ENCODE measurements around the gene TTC16. TPM values are rescaled to one million over a fixed set of nuclear protein-coding genes. Genes with fewer than 3 reads are reported as not detected.
A peak's percentile ranks its signal among the peaks of the same experiment; 100 is the strongest.

TTC16 gene
- total RNA-seq, 3 donors from 2014 or later, result under 0.01 to 0.59 (median 0.16) TPM

DNA sequence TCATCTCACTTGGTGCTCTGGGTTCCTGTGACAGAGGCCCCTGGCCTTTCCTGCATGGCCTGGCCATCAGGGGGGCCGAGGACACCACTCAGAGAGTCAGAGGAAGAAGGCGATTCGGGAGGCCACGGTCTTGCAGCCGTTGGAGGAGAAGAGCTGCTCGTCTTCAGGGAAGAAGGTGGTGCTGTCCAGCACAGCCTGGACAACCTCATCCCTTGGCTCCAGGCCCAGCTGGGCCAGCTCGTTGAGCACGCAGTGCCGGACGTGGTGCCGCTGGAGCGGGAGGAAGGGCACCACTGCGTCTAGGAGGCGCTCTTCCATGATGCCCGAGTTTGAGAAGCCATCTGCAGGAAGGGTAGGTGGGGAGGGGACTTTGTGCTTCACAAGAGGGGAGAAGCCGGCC is 16.1 kb downstream of the TTC16 start:
- Histone ChIP-seq H3K4me3 (no peak overlapping the region), H3K27ac (no peak overlapping the region), H3K9me3 (no peaks in the 10 kb centered on the region), H3K36me3 (no peaks in the 10 kb centered on the region), H3K27me3 (no peaks in the 10 kb centered on the region), H3K4me1 (peaks cover 0 to 5% of the 10 kb centered on the region in 2 donors)
- TF ChIP-seq POLR2AphosphoS5 (IDR thresholded peaks at IDR 0.05) (no peak), POLR2A (IDR thresholded peaks at IDR 0.05) (no peak)
- TF ChIP-seq, protein P1, sequence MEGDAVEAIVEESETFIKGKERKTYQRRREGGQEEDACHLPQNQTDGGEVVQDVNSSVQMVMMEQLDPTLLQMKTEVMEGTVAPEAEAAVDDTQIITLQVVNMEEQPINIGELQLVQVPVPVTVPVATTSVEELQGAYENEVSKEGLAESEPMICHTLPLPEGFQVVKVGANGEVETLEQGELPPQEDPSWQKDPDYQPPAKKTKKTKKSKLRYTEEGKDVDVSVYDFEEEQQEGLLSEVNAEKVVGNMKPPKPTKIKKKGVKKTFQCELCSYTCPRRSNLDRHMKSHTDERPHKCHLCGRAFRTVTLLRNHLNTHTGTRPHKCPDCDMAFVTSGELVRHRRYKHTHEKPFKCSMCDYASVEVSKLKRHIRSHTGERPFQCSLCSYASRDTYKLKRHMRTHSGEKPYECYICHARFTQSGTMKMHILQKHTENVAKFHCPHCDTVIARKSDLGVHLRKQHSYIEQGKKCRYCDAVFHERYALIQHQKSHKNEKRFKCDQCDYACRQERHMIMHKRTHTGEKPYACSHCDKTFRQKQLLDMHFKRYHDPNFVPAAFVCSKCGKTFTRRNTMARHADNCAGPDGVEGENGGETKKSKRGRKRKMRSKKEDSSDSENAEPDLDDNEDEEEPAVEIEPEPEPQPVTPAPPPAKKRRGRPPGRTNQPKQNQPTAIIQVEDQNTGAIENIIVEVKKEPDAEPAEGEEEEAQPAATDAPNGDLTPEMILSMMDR (IDR thresholded peaks at IDR 0.05), result no peak
- intact Hi-C loops (cut with DNase I; ENCODE audit: low total_unique reads), result loop anchor here (5.0 to 10.0 kb wide), 2 partner anchors 53 to 145 kb away; partner anchors contain the start of gene CDK9
- DNase-seq (ENCODE audit: low spot score in 2 of 2), result no peak

GRCh38 chr9:127732444-127732843 is 16.6 kb downstream of the TTC16 start:
- no peak for TF ChIP-seq POLR2A (IDR thresholded peaks at IDR 0.05)
- TF ChIP-seq, protein P1 (IDR thresholded peaks at IDR 0.05), result no peak
- no peak for TF ChIP-seq POLR2AphosphoS5 (IDR thresholded peaks at IDR 0.05)
- DNase-seq (ENCODE audit: low spot score in 2 of 2), result no peak
- Histone ChIP-seq H3K9me3 (no peaks in the 10 kb centered on the region), H3K27me3 (no peaks in the 10 kb centered on the region), H3K4me1 (peaks cover 0 to 5% of the 10 kb centered on the region in 2 donors), H3K36me3 (no peaks in the 10 kb centered on the region), H3K27ac (no peak overlapping the region), H3K4me3 (no peak overlapping the region)
- intact Hi-C loops (cut with DNase I; ENCODE audit: low total_unique reads), result loop anchor here (5.0 to 10.0 kb wide), 2 partner anchors 52 to 145 kb away; partner anchors contain the start of gene CDK9

DNA sequence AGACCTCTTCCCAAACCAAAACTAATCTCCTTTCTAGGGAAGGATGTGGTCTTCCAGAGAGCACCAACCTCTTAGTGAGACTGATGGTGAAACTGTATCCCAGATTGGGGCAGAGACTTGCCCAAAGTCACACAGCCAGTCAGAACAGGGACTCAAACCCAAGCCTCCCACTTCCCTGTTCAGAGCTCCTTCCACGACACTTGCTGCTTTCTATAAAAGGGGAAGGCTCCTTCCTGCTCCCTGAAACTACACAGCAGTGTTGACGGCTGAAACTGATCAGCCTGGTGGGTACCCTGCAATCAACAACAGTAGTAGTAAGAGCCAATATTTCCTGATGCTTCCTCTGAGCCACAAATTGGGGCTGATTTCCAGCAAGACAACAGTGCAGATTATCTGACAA is 17.7 kb downstream of the TTC16 start:
- Histone ChIP-seq H3K36me3 (no peaks in the 10 kb centered on the region), H3K27ac (no peak overlapping the region), H3K9me3 (no peaks in the 10 kb centered on the region), H3K27me3 (no peaks in the 10 kb centered on the region), H3K4me3 (no peak overlapping the region), H3K4me1 (peaks cover 0 to 5% of the 10 kb centered on the region in 2 donors)
- no peak for TF ChIP-seq POLR2A (IDR thresholded peaks at IDR 0.05)
- TF ChIP-seq POLR2AphosphoS5 (IDR thresholded peaks at IDR 0.05), result no peak
- TF ChIP-seq, protein P1 (IDR thresholded peaks at IDR 0.05), result no peak
- no peak for DNase-seq (ENCODE audit: low spot score in 2 of 2)
- intact Hi-C loops (cut with DNase I; ENCODE audit: low total_unique reads), result loop anchor here (5.0 to 10.0 kb wide), 2 partner anchors 51 to 146 kb away; partner anchors contain the start of gene CDK9

DNA sequence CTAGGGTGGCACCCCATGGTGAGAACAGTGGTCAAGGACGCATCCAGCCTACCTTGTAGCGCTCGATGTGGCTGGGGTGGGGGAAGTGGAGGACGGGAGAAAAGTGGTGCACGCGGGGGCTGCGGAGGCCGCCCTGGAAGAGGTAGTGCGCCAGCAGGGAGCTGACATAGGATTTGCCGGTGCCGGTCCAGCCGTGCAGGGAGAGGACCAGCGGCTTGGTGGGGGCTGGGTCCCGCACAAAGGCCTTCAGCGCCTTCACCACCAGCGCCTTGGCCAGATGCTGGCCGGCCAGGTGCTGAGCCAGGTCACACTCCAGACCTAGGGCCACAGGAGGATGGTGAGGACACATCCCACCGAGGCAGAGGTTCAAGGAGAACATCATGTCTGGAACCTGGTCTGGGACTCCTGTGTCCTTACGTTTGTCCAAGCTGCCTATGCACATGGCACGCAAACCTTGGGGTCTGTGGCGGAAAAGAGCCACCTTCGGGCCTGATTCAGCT is 18.4 kb downstream of the TTC16 start:
- Histone ChIP-seq H3K27me3 (no peaks in the 10 kb centered on the region), H3K36me3 (no peaks in the 10 kb centered on the region), H3K9me3 (no peaks in the 10 kb centered on the region), H3K27ac (peak overlapping the region; percentile 92 to 95), H3K4me3 (peak overlapping the region; percentile 75 to 82 (median 81)), H3K4me1 (peaks cover 0 to 5% of the 10 kb centered on the region in 2 donors)
- DNase-seq (ENCODE audit: low spot score in 2 of 2), result no peak
- intact Hi-C loops (cut with DNase I; ENCODE audit: low total_unique reads), result loop anchor here (5.0 to 10.0 kb wide), 2 partner anchors 51 to 147 kb away; partner anchors contain the start of gene CDK9
- TF ChIP-seq, protein P1 (IDR thresholded peaks at IDR 0.05), result no peak
- no peak for TF ChIP-seq POLR2AphosphoS5 (IDR thresholded peaks at IDR 0.05)
- no peak for TF ChIP-seq POLR2A (IDR thresholded peaks at IDR 0.05)

DNA sequence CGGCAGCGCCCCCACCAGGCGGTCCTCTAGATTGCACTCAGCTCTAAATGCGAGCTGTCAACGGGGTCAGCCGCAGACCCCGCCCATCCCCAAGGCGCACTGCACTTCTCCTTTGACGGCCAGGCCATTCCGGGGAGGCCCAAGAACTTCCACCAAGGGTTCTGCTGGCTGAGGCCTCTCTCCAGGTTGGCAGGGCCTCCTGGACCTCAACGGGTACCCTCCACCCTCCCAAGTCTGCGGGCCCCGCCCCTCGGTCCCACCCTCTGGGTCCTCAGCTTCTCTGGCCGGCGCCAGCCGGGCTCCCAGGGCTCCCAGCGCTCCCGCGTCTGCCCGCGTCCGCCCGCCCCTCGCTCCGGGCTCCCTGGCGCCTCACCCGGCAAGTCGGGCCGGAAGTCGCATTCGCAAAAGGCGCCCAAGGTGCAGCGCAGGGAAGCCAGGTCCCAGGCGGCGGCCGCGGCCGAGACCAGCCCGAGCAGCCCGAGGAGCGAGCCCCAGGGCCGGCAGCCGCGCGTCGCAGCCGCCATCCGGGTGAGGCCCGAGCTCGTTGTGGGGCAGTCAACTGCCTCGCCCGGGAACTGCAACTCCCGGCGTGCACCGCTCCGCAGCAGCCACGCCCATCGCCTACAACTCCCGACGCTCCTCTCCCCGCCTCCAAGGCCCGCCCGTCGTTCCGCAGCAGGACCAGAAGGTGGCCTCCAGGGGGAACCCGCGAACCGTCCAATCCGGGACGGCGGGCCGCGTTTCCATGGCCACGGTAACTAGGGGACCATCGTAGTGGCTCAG is 19.1 kb downstream of the TTC16 start, which contains the start of gene TOR2A:
Gene TOR2A, minus strand, starts transcription at position 548 of the 783 bp plus-strand sequence. Its CDS starts 24 bp downstream, at position 524.
- Histone ChIP-seq H3K9me3 (no peaks in the 10 kb centered on the region), H3K27me3 (no peaks in the 10 kb centered on the region), H3K4me3 (peak within 1 kb of the TSS; percentile 75 to 82 (median 81)), H3K36me3 (no peaks in the 10 kb centered on the region), H3K27ac (peak within 1 kb of the TSS; percentile 92 to 95), H3K4me1 (peaks cover 0 to 5% of the 10 kb centered on the region in 2 donors)
- intact Hi-C loops (cut with DNase I; ENCODE audit: low total_unique reads), result loop anchor here (5.0 to 10.0 kb wide), 2 partner anchors 50 to 148 kb away; partner anchors contain the start of gene CDK9
- DNase-seq (ENCODE audit: low spot score in 2 of 2), result peak; percentile 95 to 99
- TF ChIP-seq POLR2AphosphoS5 (IDR thresholded peaks at IDR 0.05) (peak; percentile 71 to 85 (median 72)), POLR2A (IDR thresholded peaks at IDR 0.05) (no peak)
- TF ChIP-seq, protein P1 (IDR thresholded peaks at IDR 0.05), result peak; percentile 91 to 99 (median 98)
